TTC549 (cell line): ENCODE measurements around the gene IFNG-AS1.

Experiments
- FAIRE-seq: peaks from 2 replicates; lab custom pipeline; 2012; peaks lifted over from hg19 to GRCh38; lab: Jason Lieb, UNC

IFNG-AS1 gene

DNA sequence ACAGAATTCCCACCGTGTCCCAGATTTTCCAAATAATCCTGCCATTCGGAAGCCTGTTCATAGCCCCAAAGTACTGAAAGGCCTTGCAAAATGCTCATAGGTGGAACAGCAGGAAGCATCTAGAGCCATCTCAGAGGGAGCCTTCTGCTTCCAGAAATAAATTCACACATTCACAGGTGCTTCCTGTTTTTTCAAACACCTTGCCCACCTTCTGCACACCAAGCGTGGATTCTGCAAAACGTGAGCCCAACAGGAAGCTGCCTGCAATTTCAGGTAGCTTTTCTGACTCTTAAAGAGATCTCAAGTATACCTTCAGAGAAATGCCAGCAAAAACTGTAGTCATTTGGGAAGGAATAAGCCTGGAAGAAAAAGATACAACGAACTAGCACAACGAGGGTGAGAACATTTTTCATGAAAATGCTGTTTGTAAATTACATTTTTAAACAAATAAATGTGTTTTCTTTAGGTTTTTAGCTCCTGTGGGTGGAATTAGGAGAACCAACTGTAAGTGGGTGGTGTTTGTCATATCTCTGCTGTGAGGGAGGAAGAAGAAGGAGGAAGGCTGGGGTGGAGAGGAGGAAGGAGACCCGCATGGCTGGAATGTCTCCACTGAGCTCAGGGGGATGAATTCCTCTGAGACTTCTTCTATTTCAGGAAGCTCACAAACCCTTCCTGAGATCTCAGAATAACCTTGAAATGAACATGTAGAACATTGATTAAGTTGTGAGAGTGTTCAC lies at the start of gene IFNG-AS1:
TSS of gene IFNG-AS1 (plus strand) at position 264 of the 737 bp plus-strand sequence.
- no peak for FAIRE-seq

DNA sequence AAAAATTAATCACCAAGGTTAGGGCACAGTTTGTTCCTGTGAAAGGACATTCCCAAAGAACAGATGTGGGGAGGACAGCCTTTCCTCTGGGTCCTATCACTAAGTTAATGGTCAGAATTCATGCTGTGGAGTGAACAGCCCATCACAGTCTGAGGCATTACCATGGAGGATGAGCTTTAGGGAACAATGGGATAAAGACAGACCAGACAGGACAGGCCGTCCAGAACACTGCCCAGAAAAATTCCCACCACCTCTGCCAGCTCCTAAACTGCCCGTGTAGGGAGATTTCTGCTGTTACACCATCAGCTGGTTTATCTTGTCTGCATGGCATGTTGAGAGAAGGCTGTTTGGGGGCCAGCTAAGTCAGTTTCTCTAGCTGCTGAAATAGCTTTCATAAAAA lies 49.6 kb upstream of the IFNG-AS1 start:
- no peak for FAIRE-seq

DNA sequence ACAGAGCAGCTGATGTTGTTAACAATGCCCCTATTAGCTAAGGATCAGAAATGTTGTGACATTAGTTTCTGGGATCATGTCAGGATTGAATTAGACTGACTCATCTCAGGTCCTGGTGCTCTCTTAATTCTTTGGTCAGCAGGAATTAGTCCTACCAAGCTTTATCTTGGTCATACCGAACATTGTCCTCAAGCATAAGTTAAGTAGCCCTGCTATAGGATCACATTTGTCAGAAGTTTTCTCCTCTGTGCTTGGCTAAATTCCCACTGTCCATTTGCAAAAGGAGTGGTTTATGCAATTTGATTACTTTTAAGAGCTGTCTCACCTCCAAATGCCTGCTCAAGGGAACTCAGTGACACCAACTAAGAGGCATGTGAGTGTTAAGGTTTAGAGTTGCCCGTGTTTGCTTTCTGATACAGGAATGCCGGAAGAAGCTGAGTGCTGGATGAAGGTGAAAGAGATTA lies 48.4 kb upstream of the IFNG-AS1 start:
- FAIRE-seq = no peak

DNA sequence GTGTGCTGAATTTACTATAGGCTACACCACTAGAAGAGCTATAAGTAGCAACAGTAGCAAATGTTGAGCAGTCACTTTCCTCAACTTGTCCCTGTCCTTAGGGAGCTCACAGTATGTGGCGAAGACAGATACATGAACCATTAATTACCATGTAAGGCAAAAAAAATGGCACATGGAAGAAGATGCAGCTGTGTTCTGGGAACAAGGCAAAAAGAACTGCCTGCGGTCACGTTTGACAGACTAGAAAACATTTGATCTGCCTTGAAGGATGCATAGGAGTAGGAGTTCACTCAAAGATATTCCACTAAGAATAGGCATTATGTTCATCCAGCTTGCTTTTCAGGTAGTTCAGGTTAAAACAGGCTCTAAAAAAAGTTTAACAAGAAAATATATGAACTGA lies 46.5 kb upstream of the IFNG-AS1 start:
- FAIRE-seq = no peak

DNA sequence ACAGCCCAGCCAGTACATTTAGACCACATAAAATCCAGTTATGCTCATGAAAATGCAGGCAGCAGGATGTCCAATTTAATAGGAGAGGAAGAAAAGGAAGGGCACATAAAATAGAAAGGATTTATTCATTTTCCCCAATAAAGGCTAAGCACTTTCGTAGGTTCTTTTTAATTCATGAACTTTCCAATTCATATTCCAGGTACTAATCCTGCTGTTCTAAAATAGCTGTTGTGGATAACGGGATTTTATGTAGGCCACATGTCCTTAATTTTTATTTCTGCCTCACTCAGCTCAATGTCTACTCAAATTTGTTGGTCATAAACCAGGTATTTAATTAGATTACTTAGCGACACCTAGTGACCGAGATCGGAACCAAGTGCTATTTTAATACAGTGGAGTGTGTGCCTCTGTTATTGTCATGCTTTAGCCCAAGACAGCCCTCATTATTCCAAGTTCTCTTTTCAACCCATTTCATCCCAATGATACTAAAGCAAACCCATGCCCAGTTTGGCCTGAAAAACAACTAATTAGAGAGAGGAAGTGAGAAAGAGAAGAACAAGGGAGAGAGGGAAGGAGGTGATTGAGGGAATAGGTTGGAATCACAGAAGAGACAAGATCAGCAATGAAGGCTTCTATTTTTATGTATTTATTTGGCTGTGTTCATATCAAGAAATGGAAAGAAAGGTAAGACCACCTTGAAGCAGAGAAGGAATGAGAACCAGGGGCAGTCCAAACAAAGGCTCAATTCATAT lies 45.9 kb upstream of the IFNG-AS1 start:
- FAIRE-seq = peak; percentile 23

DNA sequence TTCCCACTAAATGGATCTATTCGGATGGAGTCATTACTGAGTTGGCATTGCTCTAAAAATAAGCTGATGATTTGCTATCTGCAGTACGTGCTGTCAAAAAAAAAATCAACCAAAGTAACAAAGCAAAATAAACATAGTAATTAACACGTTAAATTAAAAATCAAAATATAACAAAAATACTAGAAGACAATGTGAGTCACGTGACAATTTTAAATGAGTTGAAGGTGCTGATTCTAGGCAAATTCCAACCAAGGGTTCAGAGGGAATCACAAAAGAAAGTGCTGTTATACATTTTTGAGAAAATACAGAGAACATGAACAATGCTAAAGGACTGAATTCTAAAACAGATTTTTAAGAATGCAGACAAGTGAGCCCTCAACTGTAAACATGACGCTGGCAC lies 45.2 kb upstream of the IFNG-AS1 start:
- FAIRE-seq = no peak

DNA sequence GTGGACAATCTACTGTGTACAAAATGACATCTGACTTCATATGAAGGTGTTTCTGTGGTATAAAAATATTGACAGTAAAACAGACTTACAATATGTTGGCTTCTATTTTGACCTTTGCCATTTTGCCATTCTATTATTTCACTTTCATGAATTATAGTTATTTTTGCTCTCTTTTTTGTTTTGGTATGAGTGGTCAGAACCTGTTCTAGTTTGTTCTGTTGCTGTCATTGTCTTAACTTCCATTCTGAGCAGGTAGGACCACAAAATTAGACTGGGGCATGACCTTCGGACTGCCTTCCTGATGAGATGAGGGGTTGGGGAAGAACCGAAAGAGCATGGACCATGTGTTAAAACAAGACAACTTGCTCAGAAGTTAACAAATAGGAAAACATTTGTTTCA lies 36.5 kb upstream of the IFNG-AS1 start:
- no peak for FAIRE-seq

DNA sequence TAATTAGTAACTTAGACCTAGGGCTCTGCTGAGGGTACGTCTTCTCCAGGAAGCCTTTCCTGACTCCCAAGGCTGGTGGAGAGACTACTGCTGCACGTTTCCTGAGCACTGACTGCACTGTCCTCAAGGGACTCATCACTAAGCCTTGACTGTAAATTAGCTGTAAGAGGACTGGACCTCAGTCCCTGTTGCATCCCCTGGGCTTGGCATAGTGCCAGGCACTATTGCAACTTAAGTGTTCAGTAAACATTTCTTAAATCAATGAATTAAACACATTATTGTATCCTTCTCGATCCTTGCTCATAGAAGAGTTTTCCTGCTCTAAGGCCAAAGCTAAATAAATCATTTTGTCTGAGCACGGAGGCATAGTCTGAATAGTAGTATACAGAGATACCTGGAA lies 31.9 kb upstream of the IFNG-AS1 start:
- no peak for FAIRE-seq

DNA sequence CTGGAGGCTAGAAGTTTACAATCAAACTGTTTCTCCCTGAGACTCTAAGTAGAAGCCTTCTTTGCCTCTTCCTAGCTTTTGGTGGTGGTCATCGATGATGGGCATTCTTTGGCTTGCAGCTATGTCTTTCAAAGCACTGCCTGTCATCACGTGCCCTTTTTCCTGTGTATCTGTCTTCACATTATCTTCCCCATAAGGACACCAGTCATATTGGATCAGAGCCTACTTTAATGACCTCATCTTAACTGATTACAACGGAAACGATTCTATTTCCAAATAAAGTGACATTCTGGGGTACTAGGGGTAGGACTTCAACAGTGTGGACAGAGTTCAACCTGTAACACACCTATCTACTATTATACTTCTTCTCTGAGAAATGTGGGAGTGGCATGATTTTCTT lies 31.1 kb upstream of the IFNG-AS1 start:
- FAIRE-seq = no peak

DNA sequence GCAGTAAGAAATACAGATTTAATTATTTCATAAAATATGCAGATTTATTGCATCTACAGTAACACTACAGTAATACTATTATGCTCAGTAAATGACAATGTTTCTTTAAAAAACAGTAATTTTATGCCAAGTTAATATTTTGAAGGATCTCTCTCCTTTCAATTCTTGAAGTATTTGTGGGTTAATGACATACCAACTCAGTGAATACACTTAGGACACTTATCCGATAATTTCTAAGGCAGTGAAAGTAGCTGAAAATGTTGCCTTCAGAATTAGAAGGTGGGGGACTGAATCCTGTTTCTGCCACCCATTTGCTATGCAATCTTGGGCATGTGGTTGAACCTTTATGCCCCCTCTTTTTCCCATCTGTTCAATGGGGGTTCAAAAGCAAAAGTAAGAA lies 24.8 kb upstream of the IFNG-AS1 start:
- no peak for FAIRE-seq

DNA sequence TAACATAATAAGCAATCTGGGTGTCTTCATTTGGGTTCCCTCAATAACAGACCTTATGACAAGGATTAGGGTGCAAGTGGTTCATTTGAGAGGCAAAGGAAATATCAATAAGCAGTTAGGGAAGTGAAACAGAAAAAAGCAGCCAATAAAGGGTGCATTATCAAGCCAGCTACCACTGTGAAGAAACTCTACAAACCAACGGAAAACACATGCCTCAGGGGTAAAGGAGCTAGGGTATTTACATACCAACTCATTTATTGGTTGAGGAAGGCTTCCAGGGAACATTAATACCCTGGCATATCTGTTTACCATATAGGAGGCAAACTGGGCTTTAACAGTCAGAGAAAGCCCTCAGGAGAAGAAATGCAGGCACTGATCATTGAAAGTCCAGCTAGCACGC lies 22.7 kb upstream of the IFNG-AS1 start:
- FAIRE-seq = no peak

DNA sequence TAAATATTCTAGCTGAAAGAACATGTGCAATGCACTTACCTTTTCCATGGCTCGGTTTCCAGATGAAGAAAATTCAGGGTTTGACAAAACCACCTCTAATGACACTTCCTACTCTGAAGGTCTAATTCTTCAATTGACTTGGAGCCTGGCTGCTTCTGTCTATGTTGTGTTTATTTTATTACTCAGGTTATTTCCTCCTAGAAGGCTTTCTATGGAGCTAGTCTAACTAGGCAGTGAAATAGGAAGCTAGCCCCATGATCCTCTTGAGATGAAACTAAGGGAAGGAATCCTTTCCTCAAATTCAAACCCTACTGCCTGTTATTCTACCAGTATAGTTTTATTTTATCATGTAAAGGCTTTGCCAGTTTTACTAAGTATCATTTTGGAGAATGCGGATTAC lies 20.9 kb upstream of the IFNG-AS1 start:
- FAIRE-seq = no peak

DNA sequence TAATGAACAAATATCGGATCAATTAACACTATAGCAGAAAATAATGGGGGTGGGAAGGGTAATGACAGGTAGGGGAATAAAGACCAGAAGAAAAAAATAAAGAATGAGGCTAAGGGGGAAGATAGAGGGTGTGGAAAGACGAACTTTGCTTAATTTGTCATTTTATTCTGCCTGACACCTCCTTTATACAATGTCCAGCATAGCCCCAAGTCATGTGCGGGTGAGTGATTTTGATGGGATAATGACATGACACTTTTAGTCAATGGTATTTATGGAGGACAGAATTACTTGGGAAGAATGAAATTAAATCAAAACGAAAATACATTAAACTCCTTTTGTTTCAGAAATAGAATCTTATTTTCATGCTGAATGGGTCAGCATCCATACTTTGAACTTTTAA lies 20.5 kb upstream of the IFNG-AS1 start:
- no peak for FAIRE-seq

DNA sequence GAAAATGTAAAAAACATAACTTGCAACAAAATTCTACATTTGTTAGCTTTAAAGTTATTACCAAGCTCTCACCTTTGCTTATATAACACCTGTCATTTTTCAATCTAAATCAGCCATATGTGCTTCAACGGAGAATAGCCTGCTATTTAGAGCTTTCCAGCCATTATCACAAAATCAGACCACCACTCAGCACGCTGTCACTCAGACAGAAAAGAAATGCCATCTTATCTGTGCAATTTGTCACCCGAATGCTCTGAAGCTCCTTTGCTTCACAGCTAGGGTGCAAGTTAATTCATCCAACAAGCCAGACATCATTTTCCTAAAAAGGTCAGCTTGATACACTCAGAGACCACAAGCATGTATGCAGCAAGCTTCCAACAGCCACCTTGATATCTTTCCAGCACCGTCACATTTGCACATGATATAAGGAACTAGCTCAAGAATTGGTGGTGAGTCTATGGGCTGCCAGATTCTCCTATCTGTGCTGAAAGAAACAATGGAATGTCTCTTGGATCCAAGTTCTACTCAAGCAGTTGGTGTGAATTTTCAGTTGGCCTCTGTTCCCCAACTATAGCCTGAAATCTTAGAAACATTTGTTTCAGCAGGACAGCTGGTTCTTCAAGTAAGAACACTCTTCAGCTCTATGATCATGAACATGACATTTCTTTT lies 20.0 kb upstream of the IFNG-AS1 start:
- FAIRE-seq = no peak

DNA sequence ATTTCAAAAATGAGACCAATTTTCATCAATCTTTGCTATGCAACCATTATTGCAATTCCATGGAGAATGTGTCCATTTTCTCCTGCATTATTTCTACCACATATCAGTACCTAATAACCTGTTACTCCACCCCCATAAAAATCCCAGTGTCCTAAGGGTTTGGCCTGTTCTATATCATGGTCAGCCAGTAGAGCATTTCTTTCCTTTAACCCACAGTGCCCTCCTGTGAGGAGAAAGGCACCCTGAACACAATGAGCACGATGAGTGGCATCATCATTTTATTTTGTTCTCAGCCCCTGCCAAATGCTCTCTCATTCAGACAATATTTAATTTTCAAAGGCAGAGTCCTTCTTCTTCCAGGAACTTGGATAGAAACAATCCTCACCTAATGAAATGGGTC lies 11.6 kb upstream of the IFNG-AS1 start:
- FAIRE-seq = no peak

DNA sequence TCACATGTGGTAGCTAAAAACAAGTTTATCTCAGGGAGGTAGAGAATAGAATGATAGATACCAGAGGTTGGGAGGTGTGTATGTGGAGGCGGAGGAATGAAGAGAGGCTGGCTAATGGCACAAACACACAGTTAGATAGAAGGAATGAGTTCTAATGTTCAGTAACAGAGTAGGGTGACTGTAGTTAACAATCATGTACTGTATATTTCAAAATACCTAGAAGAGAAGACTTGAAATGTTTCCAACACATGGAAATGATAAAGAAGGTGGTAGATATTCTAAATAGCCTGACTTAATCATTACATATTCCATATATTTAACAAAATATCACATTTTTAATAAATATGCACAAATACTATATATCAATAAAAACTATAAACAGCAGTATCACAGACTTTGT lies 8.9 kb upstream of the IFNG-AS1 start:
- no peak for FAIRE-seq

DNA sequence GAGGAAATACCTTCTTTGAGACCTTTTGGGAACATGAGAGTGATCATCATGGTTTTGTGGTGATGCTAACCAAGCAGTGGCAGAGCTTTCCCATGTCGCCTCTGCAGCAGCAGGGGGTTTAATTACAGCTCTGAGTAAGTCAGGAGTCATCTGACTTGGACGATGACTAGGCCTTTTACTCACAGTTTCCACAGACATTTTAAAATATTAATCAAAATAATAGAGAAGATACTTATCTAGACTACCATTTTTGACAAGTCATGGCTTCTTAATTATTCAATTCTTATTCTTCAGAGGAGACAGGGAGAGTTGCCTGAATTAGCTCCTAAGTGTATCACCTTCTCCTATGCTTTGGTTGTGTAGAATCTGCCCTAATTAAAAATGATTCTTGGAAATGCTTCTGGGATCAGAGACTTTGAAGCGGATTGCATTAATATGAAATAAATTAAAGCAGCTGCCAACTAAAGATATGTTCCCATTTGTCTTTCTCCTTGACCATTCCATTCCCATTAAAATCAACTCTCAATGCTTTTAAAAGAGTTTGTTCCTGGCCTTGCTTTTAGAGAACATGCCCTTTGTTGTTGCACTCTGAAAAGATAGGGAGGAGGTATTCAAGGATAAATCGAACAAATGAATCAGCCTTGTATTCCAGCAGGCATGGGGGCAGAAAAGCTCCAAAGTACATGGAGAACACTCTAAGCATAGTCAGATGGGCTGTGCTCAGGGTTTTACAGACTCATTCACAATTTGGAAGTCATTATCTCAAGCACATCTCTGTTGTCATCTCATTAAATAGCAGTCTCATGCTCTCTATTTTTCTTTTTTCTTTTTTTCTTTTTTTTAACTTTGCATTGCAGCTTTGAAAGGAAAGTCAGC lies 7.7 kb upstream of the IFNG-AS1 start:
- FAIRE-seq = no peak

DNA sequence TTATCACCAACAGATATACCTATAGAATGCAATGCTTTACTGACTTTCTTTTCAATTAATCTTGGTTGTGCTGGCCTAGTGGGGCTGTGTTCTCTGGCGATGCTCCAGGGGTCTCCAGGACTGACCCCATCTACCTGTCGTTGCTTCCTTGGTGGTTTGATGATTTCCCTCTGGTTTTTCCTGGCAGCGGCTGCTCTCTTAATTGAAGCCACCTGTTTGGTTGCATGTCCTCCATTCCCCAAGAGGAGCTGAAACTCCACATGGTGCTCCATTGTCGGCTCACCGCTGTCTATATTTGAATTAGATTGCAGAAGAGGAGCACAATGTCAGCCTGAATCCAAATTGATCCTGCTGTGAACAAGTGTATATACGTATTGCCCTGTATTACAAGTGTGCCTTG lies 7.1 kb upstream of the IFNG-AS1 start:
- no peak for FAIRE-seq

DNA sequence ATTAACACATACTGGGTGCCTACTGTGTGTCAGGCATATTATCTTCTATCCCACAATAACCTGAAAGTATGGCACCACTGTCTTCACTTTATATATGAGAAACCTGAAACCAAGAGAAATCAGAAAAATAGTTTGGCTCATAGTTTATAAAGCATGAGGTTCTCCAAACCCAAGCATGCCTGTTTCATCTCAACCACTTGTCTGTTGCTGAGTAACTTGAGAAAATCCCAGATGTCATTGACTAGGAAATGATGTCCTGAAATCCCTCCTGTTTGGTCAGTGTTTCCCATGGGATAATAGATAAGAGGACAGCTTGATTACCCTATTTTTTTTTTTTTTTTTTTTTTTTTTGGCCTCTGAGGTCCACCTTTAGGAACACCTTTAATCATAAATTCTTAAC lies 2.6 kb upstream of the IFNG-AS1 start:
- FAIRE-seq = no peak

DNA sequence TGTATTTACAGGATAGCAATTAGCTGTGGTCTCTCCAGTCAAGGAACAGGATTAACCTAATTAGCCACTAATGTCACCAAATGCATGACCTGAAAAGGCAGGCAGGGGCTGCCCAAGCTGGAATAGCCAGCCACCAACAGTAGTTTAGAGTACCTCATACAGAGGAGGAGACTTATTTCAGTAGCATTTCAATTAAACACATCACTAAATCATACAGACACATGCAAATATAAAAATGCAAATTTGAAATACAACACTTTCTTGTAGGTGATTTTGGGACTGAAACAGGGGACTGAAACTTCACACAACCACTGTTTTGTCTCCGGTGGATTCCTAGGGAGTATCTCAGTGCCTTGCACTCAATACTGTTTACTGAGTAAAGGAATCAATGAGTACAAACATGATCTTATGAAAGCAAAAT lies 636 bp upstream of the IFNG-AS1 start:
- no peak for FAIRE-seq

DNA sequence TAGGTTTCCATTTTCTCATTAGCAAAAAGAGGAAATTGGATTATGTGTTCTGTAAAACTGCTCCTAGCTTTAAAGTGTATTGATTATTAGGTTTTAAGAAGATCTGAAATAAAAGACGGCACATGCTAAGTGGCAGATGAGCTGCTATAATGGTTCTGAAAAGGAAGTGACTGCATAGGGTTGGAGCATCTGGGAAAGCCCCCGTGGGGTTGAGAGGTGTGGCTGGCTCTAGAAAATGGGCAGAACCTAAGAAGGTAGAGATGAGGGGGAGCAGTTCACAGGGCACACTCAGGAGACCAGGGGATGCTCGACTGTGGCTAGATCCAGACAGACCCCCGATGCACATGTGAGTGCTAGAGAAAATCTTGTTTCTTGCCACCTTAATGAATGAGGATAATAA lies 1.9 kb downstream of the IFNG-AS1 start:
- no peak for FAIRE-seq

DNA sequence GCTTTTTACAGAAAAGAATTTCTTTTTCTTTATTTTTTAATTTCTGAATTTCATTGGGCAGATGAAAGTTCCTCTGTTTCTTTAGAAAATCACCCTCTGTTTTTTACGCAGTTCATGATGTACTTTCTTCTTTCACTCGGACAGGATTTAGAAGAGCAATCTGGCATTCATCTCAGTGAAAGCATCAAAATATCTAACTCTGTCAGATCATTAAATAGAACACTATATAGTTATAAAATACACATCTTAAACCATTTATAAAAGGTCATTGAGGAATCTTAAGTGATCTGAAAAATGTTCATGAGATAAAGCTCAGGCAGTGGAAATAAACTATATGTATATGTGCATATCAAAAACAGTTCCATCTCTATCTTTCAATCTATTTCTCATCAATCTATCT lies 3.9 kb downstream of the IFNG-AS1 start:
- FAIRE-seq = no peak
